Sigmoid colon (tissue), 7 donors: Measurements from ENCODE around the gene PCOLCE2. TPM values are rescaled to one million over a fixed set of nuclear protein-coding genes. Genes with fewer than 3 reads are reported as not detected.
A peak's percentile ranks its signal among the peaks of the same experiment; 100 is the strongest.
"Not testable (repeated sequence)": the region's sequence is repeated elsewhere in the genome, so short reads cannot be mapped to it uniquely, and the experiment has no call there.

ENCODE experiments used
- DNase-seq: peaks from one replicate; pipeline ENCODE4 v3.0.0-alpha.2; 2019
- H3K27ac ChIP-seq, 4 donors: fragments of 200-600 bp; sonication (generic); one replicate each; pipeline ENCODE4 v1.5.1; 2016 to 2019; ENCODE audit warnings: mild to moderate bottlenecking in 1 of 4
- H3K27me3 ChIP-seq, 3 donors: fragments of 200-600 bp; sonication (generic); one replicate each; pipeline ENCODE4 v1.5.1; 2019; ENCODE audit warnings: mild to moderate bottlenecking in 1 of 3
- H3K36me3 ChIP-seq, 4 donors: fragments of 200-600 bp; sonication (generic); one replicate each; pipeline ENCODE4 v1.5.1; 2016 to 2019
- H3K4me1 ChIP-seq, 4 donors: fragments of 200-600 bp; sonication (generic); one replicate each; pipeline ENCODE4 v1.5.1; 2017 to 2019
- H3K4me3 ChIP-seq, 4 donors: fragments of 200-600 bp; sonication (generic); one replicate each; pipeline ENCODE4 v1.5.1; 2017 to 2019; ENCODE audit warnings: mild to moderate bottlenecking in 2 of 4, moderate library complexity in 1 of 4
- H3K9me3 ChIP-seq, 4 donors: fragments of 200-600 bp in 3 of 4; sonication (generic) in 3 of 4; one replicate each; pipeline versions ENCODE4 v1.5.1 to v1.6.1; 2013 to 2019
- CTCF ChIP-seq, 4 experiments: fragments of 450-650 bp in 3 of 4; fragments of 200-600 bp in 1 of 4; IDR thresholded peaks; one replicate each; pipeline ENCODE4 v1.5.1; 2016 to 2019; ENCODE audit warnings: antibody characterized with exemption in 4 of 4, mild to moderate bottlenecking in 3 of 4, moderate library complexity in 2 of 4
- EP300 ChIP-seq, 4 donors: sonication (generic); formaldehyde crosslinking; IDR thresholded peaks; one replicate each; pipeline ENCODE4 v1.6.1; 2017; ENCODE audit warnings: antibody characterized with exemption in 4 of 4
- POLR2A ChIP-seq, 2 donors: fragments of 450-650 bp; IDR thresholded peaks; one replicate each; pipeline ENCODE4 v1.6.1; 2016; ENCODE audit warnings: antibody characterized with exemption in 2 of 2, mild to moderate bottlenecking in 2 of 2, moderate library complexity in 2 of 2
- POLR2AphosphoS5 ChIP-seq, 4 donors: sonication (generic); formaldehyde crosslinking; IDR thresholded peaks; one replicate each; pipeline ENCODE4 v1.6.1; 2017; ENCODE audit warnings: antibody characterized with exemption in 4 of 4
- WGBS, 2 donors: extraction: QIAGEN DNeasy Blood & Tissue Kit; methylation state at CpG; one replicate each; pipeline ENCODE4 v1.1.7; 2013; 5-methylcytosine and 5-hydroxymethylcytosine counted together
- intact Hi-C: fragments of 100-400 bp; cut with DNase I; formaldehyde crosslinking; loops from one replicate; pipeline ENCODE4 v1.15.1; 2023
- polyA plus RNA-seq, 3 donors: library from polyadenylated mRNA; stranded (reverse); fragments of 200-250 nt; gene quantifications; one replicate each; pipeline ENCODE4 v1.2.3, GENCODE V29; 2013
- total RNA-seq, 4 donors: library from RNA; depleted of rRNA; stranded (reverse); fragments of >200 nt; gene quantifications; one replicate each; pipeline ENCODE4 v1.1.0, GENCODE V29; 2016
- donor health status: healthy with polysubstance abuse.
- donor health status: Bipolar disorder and iron deficiency.
- donor health status: healthy.

The PCOLCE2 gene
- total and polyA plus RNA-seq, 7 donors: 3.6 to 33.9 (median 16.3) TPM; not detected in 1

DNA sequence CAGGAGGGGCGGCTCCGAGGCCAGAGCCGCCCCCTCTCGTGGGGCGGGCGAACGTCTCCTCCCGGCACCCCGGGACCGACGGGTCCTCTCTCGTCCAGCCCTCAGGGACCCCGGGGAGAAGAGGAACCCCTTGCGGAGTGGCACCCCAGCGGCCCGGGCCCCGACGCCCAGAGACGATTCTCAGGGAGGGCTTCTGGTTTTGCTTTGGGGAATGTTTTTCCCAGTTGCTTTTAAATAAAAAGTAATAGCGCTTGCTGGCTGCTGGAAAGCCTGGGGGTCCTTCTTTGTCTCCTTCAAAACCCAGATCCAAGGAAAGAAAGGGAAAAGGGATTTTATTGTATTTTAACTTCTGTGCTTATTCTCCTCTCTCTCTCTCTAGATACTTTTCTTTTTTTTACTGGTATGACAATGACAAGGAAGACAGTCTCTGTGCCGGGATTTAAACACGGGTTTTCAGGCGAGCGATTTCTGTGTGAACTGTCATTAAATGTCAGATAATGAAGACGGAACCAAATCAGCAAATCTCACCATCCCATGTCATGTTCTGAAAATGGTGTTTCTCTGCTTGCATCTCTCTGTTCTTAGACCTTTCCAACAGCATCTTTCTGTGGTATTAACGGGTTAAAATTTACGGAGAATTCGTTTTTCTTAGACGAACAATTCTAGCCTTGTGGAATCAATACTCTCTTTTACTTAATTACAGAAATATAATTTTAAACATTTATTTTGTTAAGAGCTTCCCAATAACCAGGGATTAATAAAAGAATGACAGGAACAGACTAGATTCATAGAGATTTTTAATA, 530 bp upstream of the PCOLCE2 start:
- 9 to 11% methylated on average over 29 of the region's 29 CpGs for WGBS, 2 donors
- Histone ChIP-seq H3K4me1 (peaks cover 0 to 19% (median 11%) of the 10 kb centered on the region in 4 donors), H3K27me3 (peaks cover 0 to 25% (median 4%) of the 10 kb centered on the region in 3 donors), H3K27ac (peak overlapping the region; percentile 23 to 61 (median 24)), H3K9me3 (no peaks in the 10 kb centered on the region), H3K4me3 (peak overlapping the region; percentile 27 to 60 (median 54)), H3K36me3 (no peaks in the 10 kb centered on the region)
- intact Hi-C loops: no loop called here
- no peak for TF ChIP-seq POLR2A (IDR thresholded peaks at IDR 0.05)
- TF ChIP-seq POLR2AphosphoS5 (IDR thresholded peaks at IDR 0.05): no peak
- TF ChIP-seq EP300 (IDR thresholded peaks at IDR 0.05): no peak
- no peak for DNase-seq

DNA sequence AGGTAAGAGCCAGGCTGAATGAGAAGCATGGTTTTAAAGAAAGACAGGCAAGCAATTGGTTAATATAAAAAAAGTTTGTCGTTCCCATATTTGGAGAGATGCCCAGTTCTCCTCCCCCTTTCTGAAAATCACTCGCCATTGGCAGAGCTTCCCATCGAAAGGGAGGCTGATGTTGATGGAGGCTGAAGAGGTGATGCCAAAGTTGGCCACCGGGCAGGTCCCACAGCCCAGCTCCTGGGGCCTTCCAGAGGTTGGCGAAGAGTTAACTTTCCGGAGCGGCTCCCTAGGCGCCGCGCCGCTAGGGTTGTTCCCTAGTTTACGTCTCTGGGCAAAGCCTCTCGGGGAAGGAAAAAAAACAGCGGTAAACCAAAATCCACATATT, 793 bp downstream of the PCOLCE2 start:
- Histone ChIP-seq H3K9me3 (no peaks in the 10 kb centered on the region), H3K4me3 (peak overlapping the region; percentile 27 to 60 (median 54)), H3K27me3 (peaks cover 0 to 25% (median 4%) of the 10 kb centered on the region in 3 donors), H3K4me1 (peaks cover 0 to 19% (median 11%) of the 10 kb centered on the region in 4 donors), H3K27ac (peak overlapping the region; percentile 23 to 61 (median 24)), H3K36me3 (no peaks in the 10 kb centered on the region)
- intact Hi-C loops: no loop called here
- TF ChIP-seq POLR2AphosphoS5 (IDR thresholded peaks at IDR 0.05) (no peak), POLR2A (IDR thresholded peaks at IDR 0.05) (no peak), CTCF (IDR thresholded peaks at IDR 0.05) (no peak), EP300 (IDR thresholded peaks at IDR 0.05) (no peak)
- 1% methylated on average over 14 of the region's 14 CpGs for WGBS, 2 donors
- no peak for DNase-seq

GRCh38 chr3:142886940-142887339, 1.9 kb downstream of the PCOLCE2 start:
- TF ChIP-seq CTCF (IDR thresholded peaks at IDR 0.05) (no peak), POLR2A (IDR thresholded peaks at IDR 0.05) (no peak), POLR2AphosphoS5 (IDR thresholded peaks at IDR 0.05) (no peak), EP300 (IDR thresholded peaks at IDR 0.05) (no peak)
- Histone ChIP-seq H3K4me3 (no peak overlapping the region), H3K36me3 (no peaks in the 10 kb centered on the region), H3K27ac (no peak overlapping the region), H3K4me1 (peaks cover 0 to 19% (median 11%) of the 10 kb centered on the region in 4 donors), H3K9me3 (no peaks in the 10 kb centered on the region), H3K27me3 (peaks cover 0 to 25% (median 4%) of the 10 kb centered on the region in 3 donors)
- 46 to 61% methylated on average over 2 of the region's 2 CpGs for WGBS, 2 donors
- intact Hi-C loops: no loop called here
- DNase-seq: no peak

- Histone ChIP-seq H3K36me3 (no peaks in the 10 kb centered on the region), H3K27ac (no peak overlapping the region), H3K4me1 (peaks cover 0 to 19% (median 11%) of the 10 kb centered on the region in 4 donors), H3K27me3 (peaks cover 0 to 25% (median 4%) of the 10 kb centered on the region in 3 donors), H3K4me3 (no peak overlapping the region), H3K9me3 (no peaks in the 10 kb centered on the region)
- intact Hi-C loops: no loop called here
- no peak for DNase-seq
- TF ChIP-seq CTCF (IDR thresholded peaks at IDR 0.05): no peak
- no peak for TF ChIP-seq POLR2A (IDR thresholded peaks at IDR 0.05)
- no peak for TF ChIP-seq POLR2AphosphoS5 (IDR thresholded peaks at IDR 0.05)
- TF ChIP-seq EP300 (IDR thresholded peaks at IDR 0.05): no peak
- 76 to 88% methylated on average over 7 of the region's 7 CpGs for WGBS, 2 donors
Observed at GRCh38 chr3:142886021-142886420, 2.9 kb downstream of the PCOLCE2 start.

- Histone ChIP-seq H3K27ac (no peak overlapping the region), H3K27me3 (peaks cover 0 to 13% (median 4%) of the 10 kb centered on the region in 3 donors), H3K9me3 (no peaks in the 10 kb centered on the region), H3K4me1 (peaks cover 0 to 19% (median 11%) of the 10 kb centered on the region in 4 donors), H3K4me3 (no peak overlapping the region), H3K36me3 (no peaks in the 10 kb centered on the region)
- 63 to 87% methylated on average over 1 of the region's 1 CpG for WGBS, 2 donors
- intact Hi-C loops: no loop called here
- TF ChIP-seq CTCF (IDR thresholded peaks at IDR 0.05): no peak
- no peak for TF ChIP-seq POLR2AphosphoS5 (IDR thresholded peaks at IDR 0.05)
- no peak for TF ChIP-seq POLR2A (IDR thresholded peaks at IDR 0.05)
- TF ChIP-seq EP300 (IDR thresholded peaks at IDR 0.05): no peak
- DNase-seq: no peak
Observed at GRCh38 chr3:142884531-142884930, 4.4 kb downstream of the PCOLCE2 start.

DNA sequence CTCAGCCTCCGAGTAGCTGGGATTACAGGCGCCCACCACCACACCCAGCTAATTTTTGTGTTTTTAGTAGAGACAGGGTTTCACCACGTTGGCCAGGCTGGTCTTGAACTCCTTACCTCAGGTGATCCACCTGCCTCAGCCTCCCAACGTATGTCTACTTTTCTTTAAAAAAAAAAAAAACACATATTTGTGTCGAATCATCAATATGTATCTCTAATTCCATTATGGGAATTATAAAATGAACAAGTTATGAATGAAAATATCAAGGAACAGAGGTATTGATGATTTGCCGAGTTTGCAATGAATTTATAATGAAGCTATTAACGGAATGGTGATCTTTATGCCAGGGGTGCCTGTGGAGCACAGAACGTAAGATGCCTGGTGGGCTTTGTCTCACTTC, 5.3 kb downstream of the PCOLCE2 start:
- not testable (repeated sequence) for H3K27me3 ChIP-seq, H3K36me3 ChIP-seq
- WGBS, 2 donors: 74 to 83% methylated on average over 8 of the region's 8 CpGs

More for the DNA sequence above, 5.3 kb downstream of the PCOLCE2 start:
- H3K27ac ChIP-seq, intact Hi-C loops, H3K4me1 ChIP-seq, DNase-seq, H3K4me3 ChIP-seq, H3K9me3 ChIP-seq: not testable (repeated sequence)
